Pancreas (tissue), 10 donors: ENCODE data around the gene HLA-DOA. TPM values are rescaled to one million over a fixed set of nuclear protein-coding genes. Genes with fewer than 3 reads are reported as not detected.

Experiments used
- ATAC-seq, 4 donors: fragments of 200-7000 bp; cut with Tn5 transposase; one replicate each; pipeline versions ENCODE4 v1.8.0 to v1.9.1; 2020; ENCODE audit warnings: mild to moderate bottlenecking in 4 of 4, moderate library complexity in 4 of 4
- DNase-seq, 6 donors: peaks; one replicate each; pipeline ENCODE4 v3.0.0-alpha.2; 2020
- FAIRE-seq: peaks from 2 replicates; lab custom pipeline; 2012; peaks lifted over from hg19 to GRCh38; lab: Jason Lieb, UNC
- H3K27ac ChIP-seq, 4 donors: fragments of 200-600 bp; sonication (generic); 1 replicate in 3 of 4; 2 replicates in 1 of 4; pipeline versions ENCODE4 v1.5.0 to v1.8.0; 2020
- H3K27me3 ChIP-seq, 4 donors: fragments of 200-600 bp; one replicate each; pipeline ENCODE4 v1.8.0; 2021
- H3K36me3 ChIP-seq, 3 donors: fragments of 200-600 bp; sonication (generic) in 1 of 3; one replicate each; pipeline versions ENCODE4 v1.5.0 to v1.8.0; 2020 to 2021
- H3K4me1 ChIP-seq, 3 donors: fragments of 200-600 bp; one replicate each; pipeline ENCODE4 v1.8.0; 2021
- H3K4me3 ChIP-seq, 4 donors: fragments of 200-600 bp; sonication (generic) in 2 of 4; one replicate each; pipeline versions ENCODE4 v1.5.0 to v1.8.0; 2020 to 2021
- H3K9me3 ChIP-seq, 4 donors: fragments of 200-600 bp; one replicate each; pipeline ENCODE4 v1.8.0; 2021
- WGBS, 2 donors: extraction: QIAGEN DNeasy Blood & Tissue Kit; methylation state at CpG; one replicate each; pipeline ENCODE4 v1.1.7; 2013; 5-methylcytosine and 5-hydroxymethylcytosine counted together
- intact Hi-C, 3 donors: fragments of 100-400 bp; cut with DNase I; formaldehyde crosslinking; loops; one replicate each; pipeline versions ENCODE4 v1.11.1 to v1.14.2; 2022
- polyA plus RNA-seq, 2 donors: library from polyadenylated mRNA; stranded (reverse); fragments of 200-250 nt; gene quantifications; one replicate each; pipeline ENCODE4 v1.2.3, GENCODE V29; 2013
- total RNA-seq, 6 donors: library from RNA; stranded (reverse); fragmentation: NEBNext Ultra II Directional in 4 of 6; extraction: Animal tissue kit (Norgen Biotek cat#: 25700) in 4 of 6; gene quantifications; one replicate each; pipeline versions ENCODE4 v1.2.1 to v1.2.4, GENCODE V29; 2021 to 2023
- TF ChIP-seq, protein P1 (sequence below), 4 donors: fragments of 200-600 bp; sonication (generic) in 3 of 4; IDR thresholded peaks; one replicate each; pipeline versions ENCODE4 v1.5.0 to v1.8.0; 2021; ENCODE audit warnings: antibody characterized with exemption in 4 of 4
- donor health status: healthy with polysubstance abuse.
- donor health status: DM: no; HTN: no; CAD: no; lungs with moderate emphysema.
- donor health status: DM: no; HTN: no; CAD: no.
- donor health status: control.
- donor health status: control.
- donor health status: Bipolar disorder and iron deficiency.
- donor health status: DM: yes; HTN: yes; CAD: no.
- donor health status: DM: no; HTN: no; CAD: no.
- donor health status: DM: no; HTN: no; CAD: no.
- donor health status: DM: yes; HTN: yes; CAD: no.

The HLA-DOA gene
- total and polyA plus RNA-seq, 8 donors, result 0.38 to 16.5 (median 1.1) TPM

DNA sequence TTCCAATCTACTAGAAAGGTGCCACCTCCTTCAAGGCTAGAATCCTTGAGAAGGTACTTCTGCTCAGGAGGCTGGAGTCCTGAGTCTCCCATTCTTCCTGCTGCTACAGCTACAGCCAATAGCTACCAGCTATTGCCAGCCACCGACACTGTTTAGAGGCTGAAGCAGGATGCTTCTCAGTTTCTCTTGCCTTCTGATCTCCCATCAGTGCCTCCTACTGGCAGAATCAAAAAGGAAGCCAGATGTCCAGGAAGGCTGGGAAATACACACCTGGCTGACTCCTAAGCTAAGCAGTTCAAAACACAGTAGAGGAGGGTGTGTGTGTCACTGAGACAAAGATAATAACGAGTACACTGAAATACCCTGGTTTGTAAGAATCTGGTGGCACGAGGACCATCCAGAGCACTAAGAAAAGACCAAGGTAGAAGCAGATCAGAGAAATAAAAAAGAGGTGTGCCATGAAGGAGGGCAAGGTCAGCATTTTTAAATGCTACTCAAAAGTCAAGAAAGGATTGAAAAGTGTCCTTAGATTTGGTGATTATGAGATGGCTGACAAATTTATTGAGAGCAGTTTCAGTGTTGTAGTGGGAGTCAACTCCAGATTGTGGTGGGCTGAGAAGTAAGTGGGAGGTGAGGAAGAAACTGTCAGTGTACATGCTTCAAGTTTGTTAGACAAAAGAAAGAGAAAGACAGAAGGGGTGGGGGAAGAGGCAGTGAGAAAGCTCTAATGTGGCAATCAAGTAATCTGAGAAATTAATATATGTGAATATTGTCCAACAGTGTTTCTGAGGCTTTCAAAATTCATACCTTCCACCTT lies 54.2 kb downstream of the HLA-DOA start:
- TF ChIP-seq, protein P1, sequence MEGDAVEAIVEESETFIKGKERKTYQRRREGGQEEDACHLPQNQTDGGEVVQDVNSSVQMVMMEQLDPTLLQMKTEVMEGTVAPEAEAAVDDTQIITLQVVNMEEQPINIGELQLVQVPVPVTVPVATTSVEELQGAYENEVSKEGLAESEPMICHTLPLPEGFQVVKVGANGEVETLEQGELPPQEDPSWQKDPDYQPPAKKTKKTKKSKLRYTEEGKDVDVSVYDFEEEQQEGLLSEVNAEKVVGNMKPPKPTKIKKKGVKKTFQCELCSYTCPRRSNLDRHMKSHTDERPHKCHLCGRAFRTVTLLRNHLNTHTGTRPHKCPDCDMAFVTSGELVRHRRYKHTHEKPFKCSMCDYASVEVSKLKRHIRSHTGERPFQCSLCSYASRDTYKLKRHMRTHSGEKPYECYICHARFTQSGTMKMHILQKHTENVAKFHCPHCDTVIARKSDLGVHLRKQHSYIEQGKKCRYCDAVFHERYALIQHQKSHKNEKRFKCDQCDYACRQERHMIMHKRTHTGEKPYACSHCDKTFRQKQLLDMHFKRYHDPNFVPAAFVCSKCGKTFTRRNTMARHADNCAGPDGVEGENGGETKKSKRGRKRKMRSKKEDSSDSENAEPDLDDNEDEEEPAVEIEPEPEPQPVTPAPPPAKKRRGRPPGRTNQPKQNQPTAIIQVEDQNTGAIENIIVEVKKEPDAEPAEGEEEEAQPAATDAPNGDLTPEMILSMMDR (IDR thresholded peaks at IDR 0.05), result peak in 1 of 4 donors; percentile 29
- H3K27ac ChIP-seq, result peak overlapping the region in 1 of 4 donors; percentile 24
- intact Hi-C loops, result no loop called here
- peaks cover 0 to 6% (median 0%) of the 10 kb centered on the region in 3 donors for H3K4me1 ChIP-seq
- no peaks in the 10 kb centered on the region for H3K27me3 ChIP-seq
- ATAC-seq (peak; percentile 31 to 64 (median 54)), FAIRE-seq (no peak), DNase-seq (peak in 3 of 6 donors; percentile 48 to 70 (median 67))
- 14 to 23% methylated on average over 3 of the region's 3 CpGs for WGBS, 2 donors
- H3K4me3 ChIP-seq, result no peak overlapping the region
- no peaks in the 10 kb centered on the region for H3K9me3 ChIP-seq
- no peaks in the 10 kb centered on the region for H3K36me3 ChIP-seq

DNA sequence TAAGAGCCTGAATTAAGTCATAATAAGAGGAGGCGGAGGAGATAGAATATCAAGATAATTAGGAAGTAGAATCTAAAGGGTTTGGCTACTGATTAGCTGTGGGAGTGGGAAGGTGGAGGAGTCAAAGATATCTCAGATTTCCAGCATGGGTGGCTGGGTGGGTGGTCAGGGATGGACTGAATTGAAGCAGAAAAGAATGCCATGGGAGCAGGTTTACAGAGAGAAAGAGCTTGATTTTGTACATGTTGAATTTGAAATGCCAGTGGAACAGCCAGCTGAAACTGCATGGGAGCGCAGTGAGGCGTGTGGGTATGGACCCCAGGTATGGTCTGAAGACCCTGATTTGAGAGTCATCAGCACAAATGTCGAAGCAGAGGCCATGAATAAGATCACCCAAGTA lies 55.1 kb downstream of the HLA-DOA start:
- FAIRE-seq, result no peak
- peaks cover 0 to 6% (median 0%) of the 10 kb centered on the region in 3 donors for H3K4me1 ChIP-seq
- no peak for ATAC-seq
- intact Hi-C loops, result no loop called here
- H3K27ac ChIP-seq, result no peak overlapping the region
- H3K27me3 ChIP-seq, result no peaks in the 10 kb centered on the region
- no peak for DNase-seq
- TF ChIP-seq, protein P1 (IDR thresholded peaks at IDR 0.05), result no peak
- no peaks in the 10 kb centered on the region for H3K36me3 ChIP-seq
- H3K4me3 ChIP-seq, result no peak overlapping the region
- 87 to 93% methylated on average over 4 of the region's 4 CpGs for WGBS, 2 donors
- H3K9me3 ChIP-seq, result no peaks in the 10 kb centered on the region

Other genes with a start within 250 kb of the HLA-DOA start
- 1 to 10 TPM in 2 of 6 donors, under 1 TPM in 3, not detected in 1; 0.35 to 3.8 (median 0.47) TPM for gene HLA-DQB2, start 246.1 kb downstream of the HLA-DOA start, total RNA-seq
- gene HLA-DQB2, start 246.1 kb downstream of the HLA-DOA start, polyA plus RNA-seq, result not detected
- under 1 TPM in 2 of 6 donors, not detected in 4; 0.21 to 0.87 TPM for gene HLA-DOB, start 192.6 kb downstream of the HLA-DOA start, total RNA-seq
- gene HLA-DOB, start 192.6 kb downstream of the HLA-DOA start, polyA plus RNA-seq, result under 1 TPM; 0.38 to 0.53 TPM
- gene TAP2, start 170.9 kb downstream of the HLA-DOA start, total RNA-seq, result 10 to 100 TPM in 4 of 6 donors, 1 to 10 TPM in 2; 5.0 to 23.1 (median 12.2) TPM
- 10 to 100 TPM in 1 of 2 donors, 1 to 10 TPM in 1; 8.8 to 16.9 TPM for gene TAP2, start 170.9 kb downstream of the HLA-DOA start, polyA plus RNA-seq
- gene PSMB8, start 165.5 kb downstream of the HLA-DOA start, total RNA-seq, result 10 to 100 TPM in 5 of 6 donors, 1 to 10 TPM in 1; 7.4 to 40.2 (median 11.8) TPM
- gene PSMB8, start 165.5 kb downstream of the HLA-DOA start, polyA plus RNA-seq, result 10 to 100 TPM; 27.9 to 35.2 TPM
- gene TAP1, start 155.9 kb downstream of the HLA-DOA start, total RNA-seq, result 10 to 100 TPM in 5 of 6 donors, 1 to 10 TPM in 1; 7.8 to 32.1 (median 11.6) TPM
- gene TAP1, start 155.9 kb downstream of the HLA-DOA start, polyA plus RNA-seq, result 10 to 100 TPM; 18.8 to 28.5 TPM
- gene PSMB9, start 155.4 kb downstream of the HLA-DOA start, total RNA-seq, result 10 to 100 TPM in 2 of 6 donors, 1 to 10 TPM in 4; 5.1 to 18.1 (median 5.8) TPM
- gene PSMB9, start 155.4 kb downstream of the HLA-DOA start, polyA plus RNA-seq, result 10 to 100 TPM in 1 of 2 donors, 1 to 10 TPM in 1; 8.3 to 13.7 TPM
- gene HLA-DMB, start 68.6 kb downstream of the HLA-DOA start, total RNA-seq, result 10 to 100 TPM in 2 of 6 donors, 1 to 10 TPM in 4; 1.9 to 42.6 (median 4.3) TPM
- 1 to 10 TPM; 2.7 to 6.2 TPM for gene HLA-DMB, start 68.6 kb downstream of the HLA-DOA start, polyA plus RNA-seq
- 10 to 100 TPM in 4 of 6 donors, 1 to 10 TPM in 2; 6.8 to 72.9 (median 17.0) TPM for gene HLA-DMA, start 56.5 kb downstream of the HLA-DOA start, total RNA-seq
- 10 to 100 TPM; 25.0 to 34.0 TPM for gene HLA-DMA, start 56.5 kb downstream of the HLA-DOA start, polyA plus RNA-seq
- gene BRD2, start 41.0 kb downstream of the HLA-DOA start, total RNA-seq, result 10 to 100 TPM; 50.5 to 98.4 (median 80.2) TPM
- gene BRD2, start 41.0 kb downstream of the HLA-DOA start, polyA plus RNA-seq, result 100 to 1,000 TPM in 1 of 2 donors, 10 to 100 TPM in 1; 94.3 to 128 TPM
- gene HLA-DPA1, start 64.1 kb upstream of the HLA-DOA start, total RNA-seq, result 100 to 1,000 TPM in 1 of 6 donors, 10 to 100 TPM in 2, 1 to 10 TPM in 3; 8.7 to 162 (median 13.5) TPM
- 1 to 10 TPM; 5.5 to 9.1 TPM for gene HLA-DPA1, start 64.1 kb upstream of the HLA-DOA start, polyA plus RNA-seq
- 100 to 1,000 TPM in 1 of 6 donors, 10 to 100 TPM in 5; 11.8 to 156 (median 23.3) TPM for gene HLA-DPB1, start 66.4 kb upstream of the HLA-DOA start, total RNA-seq
- 10 to 100 TPM; 16.7 to 20.8 TPM for gene HLA-DPB1, start 66.4 kb upstream of the HLA-DOA start, polyA plus RNA-seq
- under 1 TPM; 0.15 to 0.75 (median 0.36) TPM for gene COL11A2, start 182.9 kb upstream of the HLA-DOA start, total RNA-seq
- 1 to 10 TPM; 2.9 to 3.1 TPM for gene COL11A2, start 182.9 kb upstream of the HLA-DOA start, polyA plus RNA-seq
- gene RXRB, start 191.1 kb upstream of the HLA-DOA start, total RNA-seq, result 10 to 100 TPM; 20.1 to 30.9 (median 21.9) TPM
- 10 to 100 TPM; 48.8 to 68.3 TPM for gene RXRB, start 191.1 kb upstream of the HLA-DOA start, polyA plus RNA-seq
- gene SLC39A7, start 191.3 kb upstream of the HLA-DOA start, total RNA-seq, result 10 to 100 TPM; 41.6 to 87.5 (median 64.5) TPM
- gene SLC39A7, start 191.3 kb upstream of the HLA-DOA start, polyA plus RNA-seq, result 100 to 1,000 TPM in 1 of 2 donors, 10 to 100 TPM in 1; 53.9 to 111 TPM
- 10 to 100 TPM; 20.9 to 47.3 (median 31.4) TPM for gene HSD17B8, start 195.1 kb upstream of the HLA-DOA start, total RNA-seq
- 10 to 100 TPM; 36.2 to 47.4 TPM for gene HSD17B8, start 195.1 kb upstream of the HLA-DOA start, polyA plus RNA-seq
- gene RING1, start 198.9 kb upstream of the HLA-DOA start, total RNA-seq, result 10 to 100 TPM; 15.0 to 28.0 (median 20.1) TPM
- gene RING1, start 198.9 kb upstream of the HLA-DOA start, polyA plus RNA-seq, result 10 to 100 TPM; 47.4 to 57.6 TPM